CD14-positive monocyte (primary cell): ENCODE data around the gene RSAD2. TPM values are rescaled to one million over a fixed set of nuclear protein-coding genes. Genes with fewer than 3 reads are reported as not detected.

ENCODE experiments used
- DNase-seq, 3 donors: peaks; one replicate each; pipeline ENCODE4 v3.0.0-alpha.2; 2011 to 2022
- H2AFZ ChIP-seq: 2 replicates; pipeline ENCODE4 v1.6.0; 2012; ENCODE audit warnings: mild to moderate bottlenecking, low read depth, low read length, inconsistent platforms; ENCODE audit not compliant: insufficient read depth, poor library complexity, severe bottlenecking
- H3K27ac ChIP-seq, 2 donors: 1 replicate in 1 of 2; 2 replicates in 1 of 2; pipeline ENCODE4 v1.5.1; 2012 to 2013; ENCODE audit warnings: low read length in 2 of 2, control low read depth in 1 of 2, inconsistent platforms in 1 of 2, low read depth in 1 of 2, mild to moderate bottlenecking in 1 of 2
- H3K27me3 ChIP-seq, 2 donors: one replicate each; pipeline versions ENCODE4 v1.6.0 to v1.6.1; 2011 to 2013; ENCODE audit warnings: low read length in 2 of 2; ENCODE audit not compliant: control insufficient read depth in 2 of 2, insufficient read depth in 2 of 2
- H3K36me3 ChIP-seq, 2 donors: replicated peaks in 1 of 2; 1 replicate in 1 of 2; 2 replicates in 1 of 2; pipeline versions ENCODE4 v1.5.1 to v1.6.1; 2012 to 2013; ENCODE audit warnings: low read length in 2 of 2, control low read depth in 1 of 2, inconsistent platforms in 1 of 2, mild to moderate bottlenecking in 1 of 2; ENCODE audit not compliant: insufficient read depth in 2 of 2, control insufficient read depth in 1 of 2
- H3K4me1 ChIP-seq, 2 donors: 1 replicate in 1 of 2; 2 replicates in 1 of 2; pipeline versions ENCODE4 v1.5.1 to v1.6.1; 2012 to 2013; ENCODE audit warnings: low read length in 2 of 2, control low read depth in 1 of 2, inconsistent platforms in 1 of 2, mild to moderate bottlenecking in 1 of 2, moderate library complexity in 1 of 2; ENCODE audit not compliant: insufficient read depth in 2 of 2, control insufficient read depth in 1 of 2
- H3K4me2 ChIP-seq: replicated peaks from 2 replicates; pipeline ENCODE3; 2012; ENCODE audit warnings: low read length, moderate library complexity, mild to moderate bottlenecking; ENCODE audit not compliant: poor library complexity, severe bottlenecking; ENCODE audit errors: extremely low read depth
- H3K4me3 ChIP-seq, 3 experiments: fragments of 200-600 bp in 1 of 3; sonication (generic) in 1 of 3; replicated peaks in 1 of 3; 1 replicate in 2 of 3; 2 replicates in 1 of 3; pipeline ENCODE4 v1.5.1; 2011 to 2013; ENCODE audit warnings: low read length in 3 of 3, mild to moderate bottlenecking in 3 of 3, control low read depth in 2 of 3, low read depth in 2 of 3, inconsistent platforms in 1 of 3, moderate library complexity in 1 of 3
- H3K79me2 ChIP-seq: 2 replicates; pipeline ENCODE4 v1.6.0; 2012; ENCODE audit warnings: mild to moderate bottlenecking, control low read depth, inconsistent platforms, low read length, moderate library complexity; ENCODE audit not compliant: insufficient read depth
- H3K9ac ChIP-seq: 2 replicates; pipeline ENCODE4 v1.6.0; 2017; ENCODE audit warnings: low read length, mild to moderate bottlenecking; ENCODE audit not compliant: insufficient read depth, poor library complexity, severe bottlenecking
- H3K9me3 ChIP-seq, 2 donors: replicated peaks in 1 of 2; 1 replicate in 1 of 2; 2 replicates in 1 of 2; pipeline versions ENCODE4 v1.5.1 to v1.6.1; 2012 to 2013; ENCODE audit warnings: low read length in 2 of 2, control low read depth in 1 of 2; ENCODE audit not compliant: control insufficient read depth in 1 of 2, insufficient read depth in 1 of 2
- H4K20me1 ChIP-seq: 2 replicates; pipeline ENCODE4 v1.6.0; 2012; ENCODE audit warnings: mild to moderate bottlenecking, low read length, control low read depth, moderate library complexity; ENCODE audit not compliant: insufficient read depth
- H3K27ac Mint-ChIP-seq, 7 donors: one replicate each; pipeline ENCODE4 v1.8.0; 2020; ENCODE audit warnings: mild to moderate bottlenecking in 7 of 7, mixed read lengths in 7 of 7, moderate library complexity in 6 of 7, inconsistent platforms in 2 of 7
- H3K27me3 Mint-ChIP-seq, 3 donors: one replicate each; pipeline ENCODE4 v1.8.0; 2021 to 2022; ENCODE audit warnings: low read depth in 3 of 3, mild to moderate bottlenecking in 3 of 3, mixed read lengths in 3 of 3, moderate library complexity in 3 of 3, inconsistent platforms in 1 of 3
- H3K36me3 Mint-ChIP-seq, 2 donors: one replicate each; pipeline ENCODE4 v1.8.0; 2020; ENCODE audit warnings: mixed read lengths in 2 of 2, inconsistent platforms in 1 of 2, mild to moderate bottlenecking in 1 of 2
- H3K4me1 Mint-ChIP-seq: one replicate; pipeline ENCODE4 v1.8.0; 2020; ENCODE audit warnings: mild to moderate bottlenecking, mixed read lengths
- H3K4me3 Mint-ChIP-seq, 2 donors: one replicate each; pipeline ENCODE4 v1.8.0; 2020; ENCODE audit warnings: mild to moderate bottlenecking in 2 of 2, mixed read lengths in 2 of 2, moderate library complexity in 1 of 2
- H3K9me3 Mint-ChIP-seq, 7 donors: one replicate each; pipeline ENCODE4 v1.8.0; 2020 to 2022; ENCODE audit warnings: mixed read lengths in 7 of 7, mild to moderate bottlenecking in 6 of 7, moderate library complexity in 6 of 7, inconsistent platforms in 2 of 7
- CTCF ChIP-seq: fragments of 200-600 bp; IDR thresholded peaks from one replicate; pipeline ENCODE4 v1.8.0; 2022; ENCODE audit warnings: antibody characterized with exemption, mild to moderate bottlenecking
- WGBS: methylation state at CpG from one replicate; pipeline ENCODE4 v1.1.5; 2013; ENCODE audit warnings: missing lambda C conversion rate; ENCODE audit not compliant: insufficient coverage; 5-methylcytosine and 5-hydroxymethylcytosine counted together
- intact Hi-C, 2 donors: fragments of 100-400 bp; cut with micrococcal nuclease; formaldehyde crosslinking; loops; one replicate each; pipeline versions ENCODE4 v1.15.0 to v1.15.1; 2023
- polyA plus RNA-seq, 3 donors: library from polyadenylated mRNA; depleted of rRNA in 1 of 3; unstranded in 2 of 3; stranded (reverse) in 1 of 3; fragments of 300-500 nt in 2 of 3; fragments of >200 nt in 1 of 3; fragmentation: Illumina TruSeq in 2 of 3; gene quantifications; 1 replicate in 2 of 3; 2 replicates in 1 of 3; pipeline ENCODE4 v1.2.3, GENCODE V29; 2012 to 2021

RSAD2 gene
- polyA plus RNA-seq, 3 donors = 6.0 to 12.6 (median 10.3) TPM

- intact Hi-C loops = no loop called here
- DNase-seq = no peak
- no peaks in the 10 kb centered on the region for H4K20me1 ChIP-seq
- H3K4me2 ChIP-seq = no peak overlapping the region
- peaks cover 11 to 13% of the 10 kb centered on the region in 2 donors for H3K9me3 ChIP-seq
- H2AFZ ChIP-seq = no peak overlapping the region
- Mint-ChIP-seq H3K4me3 (no peak overlapping the region), H3K27me3 (no peaks in the 10 kb centered on the region), H3K4me1 (peaks cover 2% of the 10 kb centered on the region), H3K36me3 (peaks cover 0 to 10% of the 10 kb centered on the region in 2 donors), H3K27ac (no peak overlapping the region), H3K9me3 (peaks cover 14 to 57% (median 31%) of the 10 kb centered on the region in 7 donors)
- H3K36me3 ChIP-seq = no peaks in the 10 kb centered on the region
- H3K9ac ChIP-seq = no peak overlapping the region
- no peaks in the 10 kb centered on the region for H3K27me3 ChIP-seq
- H3K4me1 ChIP-seq = no peaks in the 10 kb centered on the region
- no peak for TF ChIP-seq CTCF
- H3K79me2 ChIP-seq = no peaks in the 10 kb centered on the region
- no peak overlapping the region for H3K4me3 ChIP-seq
- H3K27ac ChIP-seq = no peak overlapping the region
Observed at GRCh38 chr2:6835467-6835866, 42.1 kb upstream of the RSAD2 start.

DNA sequence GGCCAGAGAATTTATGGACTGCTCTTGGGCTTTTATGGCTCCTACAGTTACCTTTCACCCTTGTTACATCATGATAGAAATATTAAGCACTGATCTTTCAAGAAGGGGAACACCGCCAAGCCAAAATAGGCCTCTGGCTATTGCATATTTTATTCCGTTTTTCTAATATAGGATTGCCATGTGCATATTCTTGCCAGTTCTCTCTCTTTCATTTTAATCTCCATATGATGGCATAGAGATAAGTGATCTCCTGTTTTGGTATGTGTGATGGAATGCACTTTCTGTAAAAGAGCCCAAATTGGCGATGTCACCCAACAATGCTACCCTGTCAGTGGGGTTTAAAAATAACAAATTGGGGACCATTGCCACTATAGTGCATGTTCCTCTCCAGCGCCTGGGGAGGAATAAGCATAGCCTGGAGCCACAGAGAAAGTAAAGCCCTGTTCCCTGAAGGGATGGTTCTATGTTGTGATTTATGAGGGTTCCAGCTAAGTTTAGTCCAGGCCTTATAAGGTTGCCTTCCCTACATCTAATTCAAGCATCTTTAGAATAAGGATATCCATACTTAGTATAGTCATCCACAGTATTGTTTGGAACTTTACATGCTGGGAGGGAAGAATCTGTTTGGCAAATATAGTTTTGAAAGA, 38.8 kb upstream of the RSAD2 start:
- no peaks in the 10 kb centered on the region for H3K4me1 ChIP-seq
- H3K36me3 ChIP-seq = no peaks in the 10 kb centered on the region
- peaks cover 0 to 11% of the 10 kb centered on the region in 2 donors for H3K36me3 Mint-ChIP-seq
- no peak overlapping the region for H3K9ac ChIP-seq
- no peak for DNase-seq
- no peaks in the 10 kb centered on the region for H3K79me2 ChIP-seq
- no peak overlapping the region for H3K4me3 ChIP-seq
- 100% methylated on average over 1 of the region's 4 CpGs for WGBS
- H3K4me2 ChIP-seq = no peak overlapping the region
- H3K4me3 Mint-ChIP-seq = no peak overlapping the region
- no peak overlapping the region for H2AFZ ChIP-seq
- no peak overlapping the region for H3K27ac ChIP-seq
- no peak overlapping the region for H3K27ac Mint-ChIP-seq
- H3K9me3 Mint-ChIP-seq = peaks cover 26 to 48% (median 32%) of the 10 kb centered on the region in 7 donors
- no peaks in the 10 kb centered on the region for H3K27me3 ChIP-seq
- intact Hi-C loops = no loop called here
- H3K9me3 ChIP-seq = peaks cover 24 to 44% of the 10 kb centered on the region in 2 donors
- no peaks in the 10 kb centered on the region for H3K4me1 Mint-ChIP-seq
- no peaks in the 10 kb centered on the region for H3K27me3 Mint-ChIP-seq
- no peak for TF ChIP-seq CTCF
- H4K20me1 ChIP-seq = no peaks in the 10 kb centered on the region
